ENCODE measurements around the gene FOXO6.

GRCh38 chr1:41385398-41386195 is 24.4 kb downstream of the FOXO6 start:
- no peak for TF ChIP-seq ZNF232 (CRISPR knock-in tag; IDR thresholded peaks at IDR 0.05)
- TF ChIP-seq USF2 (CRISPR knock-in tag; IDR thresholded peaks at IDR 0.05) = no peak
- TF ChIP-seq, protein P1, sequence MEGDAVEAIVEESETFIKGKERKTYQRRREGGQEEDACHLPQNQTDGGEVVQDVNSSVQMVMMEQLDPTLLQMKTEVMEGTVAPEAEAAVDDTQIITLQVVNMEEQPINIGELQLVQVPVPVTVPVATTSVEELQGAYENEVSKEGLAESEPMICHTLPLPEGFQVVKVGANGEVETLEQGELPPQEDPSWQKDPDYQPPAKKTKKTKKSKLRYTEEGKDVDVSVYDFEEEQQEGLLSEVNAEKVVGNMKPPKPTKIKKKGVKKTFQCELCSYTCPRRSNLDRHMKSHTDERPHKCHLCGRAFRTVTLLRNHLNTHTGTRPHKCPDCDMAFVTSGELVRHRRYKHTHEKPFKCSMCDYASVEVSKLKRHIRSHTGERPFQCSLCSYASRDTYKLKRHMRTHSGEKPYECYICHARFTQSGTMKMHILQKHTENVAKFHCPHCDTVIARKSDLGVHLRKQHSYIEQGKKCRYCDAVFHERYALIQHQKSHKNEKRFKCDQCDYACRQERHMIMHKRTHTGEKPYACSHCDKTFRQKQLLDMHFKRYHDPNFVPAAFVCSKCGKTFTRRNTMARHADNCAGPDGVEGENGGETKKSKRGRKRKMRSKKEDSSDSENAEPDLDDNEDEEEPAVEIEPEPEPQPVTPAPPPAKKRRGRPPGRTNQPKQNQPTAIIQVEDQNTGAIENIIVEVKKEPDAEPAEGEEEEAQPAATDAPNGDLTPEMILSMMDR (IDR thresholded peaks at IDR 0.05) = no peak
- TF ChIP-seq NR1H2 (CRISPR knock-in tag; IDR thresholded peaks at IDR 0.05) = no peak
